ENCODE data around the gene PACS2.
"Not testable (repeated sequence)": the region's sequence is repeated elsewhere in the genome, so short reads cannot be mapped to it uniquely, and the experiment has no call there.

Gene PACS2

DNA sequence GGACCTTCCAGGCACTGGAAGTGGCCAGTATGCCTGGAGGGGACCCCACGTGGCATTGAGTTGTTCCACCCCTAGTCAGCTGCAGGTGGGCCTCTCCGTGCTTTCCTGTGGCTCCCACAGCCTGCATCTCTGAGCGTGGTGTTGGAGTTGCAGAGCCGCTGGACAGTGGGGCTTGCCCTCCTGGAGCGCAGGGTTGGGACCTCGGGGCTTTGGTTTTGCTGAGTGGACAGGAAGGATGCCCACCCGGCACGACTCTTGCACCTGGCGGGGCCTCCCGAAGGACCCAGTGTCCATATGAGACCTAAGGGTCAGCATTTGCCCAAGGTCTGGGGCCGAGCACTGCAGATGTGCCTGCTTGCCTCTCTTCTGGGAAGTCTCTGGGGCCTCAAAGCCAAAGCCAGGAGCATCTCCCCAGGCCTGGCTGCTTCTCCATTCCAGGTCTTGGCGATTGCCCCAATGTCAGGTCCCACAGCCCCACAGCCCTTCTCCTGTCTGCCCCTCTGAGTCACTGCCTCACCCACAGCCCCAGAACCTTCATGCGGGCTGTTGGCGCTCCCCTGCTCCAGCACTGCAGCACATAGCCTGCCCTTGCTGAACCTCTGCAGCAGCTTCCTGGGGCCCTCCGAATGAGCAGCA lies 1.5 kb downstream of the PACS2 start:
- DNase-seq: no peak

DNA sequence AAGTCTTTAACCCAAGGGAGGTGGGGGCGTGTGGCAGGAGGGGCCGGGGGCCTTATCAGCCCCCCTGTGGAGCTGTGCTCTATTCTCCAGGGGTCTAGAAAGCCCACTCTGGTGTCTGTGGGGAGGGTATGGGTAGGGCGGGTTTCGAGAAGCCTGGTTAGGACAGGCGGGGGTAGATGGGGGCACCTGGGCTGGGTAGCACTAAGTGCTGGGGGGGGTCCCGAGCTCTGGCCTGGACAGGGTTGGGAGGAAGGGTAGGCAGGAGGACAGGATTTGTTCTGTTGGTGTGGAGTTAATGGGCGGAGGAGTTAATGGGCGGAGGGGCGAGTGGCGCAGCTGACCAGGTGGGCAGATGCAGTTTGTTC lies 2.0 kb downstream of the PACS2 start:
- no peak for DNase-seq

DNA sequence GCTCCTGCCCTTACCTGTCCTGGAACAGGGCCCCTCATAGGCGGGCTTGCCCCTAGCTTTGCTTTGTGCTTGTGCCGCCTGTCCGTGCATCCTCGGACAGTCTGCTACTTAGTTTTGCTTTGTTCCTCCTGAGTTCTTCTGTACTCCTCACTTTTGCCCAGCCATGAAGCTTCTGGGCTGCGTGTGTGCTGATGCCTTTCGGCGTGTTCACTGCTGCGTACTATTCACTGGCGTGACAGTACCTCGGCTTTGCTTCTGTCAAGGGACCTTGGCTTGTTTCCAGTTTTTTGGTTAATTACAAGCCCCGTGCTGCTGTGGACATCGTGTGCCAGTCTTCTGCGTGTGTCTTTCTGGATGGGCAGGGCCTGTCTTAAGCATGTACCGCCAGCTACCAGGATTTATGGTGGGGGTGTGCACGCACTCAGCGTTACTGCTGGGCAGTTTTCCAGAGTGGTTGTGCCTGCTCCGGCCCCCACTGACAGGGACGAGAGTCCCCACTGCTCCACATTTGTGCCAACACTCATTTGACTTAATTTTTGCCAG lies 2.5 kb downstream of the PACS2 start:
- no peak for DNase-seq

DNA sequence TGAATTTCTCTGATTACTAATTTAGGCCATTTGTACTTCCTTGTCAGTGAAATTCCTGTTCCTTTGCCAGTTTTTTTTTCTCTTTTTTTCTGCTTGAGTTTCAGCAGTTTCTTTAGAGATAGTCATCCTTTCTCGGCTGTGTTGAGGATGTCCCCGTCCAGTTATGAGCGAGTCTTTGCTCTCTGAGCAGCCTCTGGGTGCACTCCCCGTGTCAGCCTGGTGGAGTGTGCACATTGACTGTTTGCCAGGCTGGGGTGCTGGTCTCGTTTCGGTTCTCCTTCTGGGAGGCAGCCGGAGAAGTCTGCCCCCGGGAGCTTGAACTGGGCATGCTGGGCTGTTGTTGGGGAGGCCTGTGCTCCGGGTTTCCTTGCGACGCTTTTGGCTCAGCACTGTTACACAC lies 3.0 kb downstream of the PACS2 start:
- DNase-seq: no peak

DNA sequence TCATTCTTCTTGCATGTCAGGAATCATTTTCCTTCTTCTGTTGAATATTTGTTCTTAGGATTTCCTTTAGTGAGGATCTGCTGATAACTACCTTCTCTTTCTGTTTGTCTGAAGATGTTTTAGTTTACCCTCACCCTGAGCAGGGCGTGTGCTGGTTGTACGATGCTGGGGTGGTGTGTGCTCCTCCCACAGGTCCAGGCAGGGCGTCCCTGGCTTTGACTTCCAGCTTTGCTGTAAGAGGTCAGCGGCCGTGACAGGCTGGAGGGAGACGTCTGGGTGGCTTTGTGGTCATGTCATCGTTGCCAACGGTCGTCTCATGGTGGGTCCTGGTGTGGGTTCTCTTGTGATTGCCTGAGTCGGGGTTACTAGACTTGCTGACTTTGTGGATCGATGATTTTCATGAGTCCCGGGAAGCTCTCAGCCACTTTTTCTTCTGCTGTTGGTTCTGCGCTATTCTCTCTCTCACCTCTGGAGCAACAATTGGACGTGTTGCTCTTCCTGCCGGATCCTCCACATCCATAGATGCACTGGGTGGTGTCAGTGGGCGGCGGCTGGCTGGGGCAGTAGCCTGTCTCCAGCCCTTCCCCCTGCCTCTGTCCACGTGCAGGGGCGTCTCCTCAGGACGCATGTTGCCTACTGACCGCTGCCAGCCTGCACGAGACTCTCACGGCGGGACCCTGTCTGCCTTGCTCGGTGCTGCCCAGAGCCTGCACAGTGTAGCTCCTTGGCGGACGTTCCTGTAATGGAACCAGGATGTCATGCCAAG lies 8.4 kb downstream of the PACS2 start:
- no peak for DNase-seq

DNA sequence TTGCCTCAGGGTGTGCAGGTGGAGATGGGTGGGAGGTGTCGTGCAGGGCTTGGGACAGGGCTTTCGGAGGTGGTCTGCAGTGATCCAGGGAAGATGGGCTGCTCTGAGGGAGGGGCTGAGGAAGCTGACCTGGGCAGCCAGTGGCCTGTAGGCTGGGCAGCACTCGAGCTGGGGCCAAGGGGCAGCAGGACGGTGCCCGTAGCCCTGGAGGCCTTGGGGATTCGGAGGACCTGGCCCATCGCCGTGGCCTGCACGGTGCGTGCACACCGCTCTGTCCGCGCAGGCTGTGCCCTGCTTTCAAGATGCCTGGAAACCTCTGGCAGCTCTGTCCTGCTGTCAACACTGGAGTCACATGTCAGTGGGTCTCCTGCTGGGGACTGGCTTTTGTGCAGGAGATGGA lies 9.1 kb downstream of the PACS2 start:
- DNase-seq: no peak

DNA sequence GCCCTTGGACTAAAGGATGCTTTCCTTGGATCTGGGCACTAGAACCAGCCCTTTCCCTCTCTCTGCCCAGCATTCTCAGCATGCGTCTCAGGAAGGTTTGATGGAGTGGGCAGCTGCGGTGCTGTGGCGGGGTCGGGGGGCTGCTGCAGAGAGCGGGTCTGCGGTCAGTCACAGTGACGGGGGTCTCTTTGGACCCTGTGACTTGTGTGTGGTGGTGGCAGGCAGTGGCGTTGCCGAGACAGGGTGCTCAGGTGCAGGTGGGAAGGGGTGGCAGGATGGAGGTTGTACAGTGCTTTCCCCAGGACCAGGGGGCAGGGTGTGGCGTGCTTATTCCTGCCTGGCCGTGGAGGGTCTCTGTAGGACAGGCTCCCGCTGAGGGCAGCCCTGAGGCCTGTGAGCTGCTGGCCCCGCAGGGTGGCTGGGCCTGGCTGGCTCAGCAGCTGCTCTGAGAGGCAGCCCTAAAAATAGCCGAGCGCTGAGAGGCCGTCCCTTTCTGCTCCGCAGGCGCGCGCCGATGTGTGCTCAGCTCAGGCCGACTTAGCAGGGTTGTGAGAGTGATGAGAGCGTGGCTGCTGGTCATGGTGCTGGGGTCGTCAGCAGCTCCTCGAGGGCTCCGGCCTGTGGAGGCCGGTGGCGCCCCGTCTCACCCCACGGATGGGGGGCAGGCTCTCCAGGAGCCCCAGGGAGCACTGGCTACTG lies 9.7 kb downstream of the PACS2 start:
- DNase-seq: peak; percentile 66

DNA sequence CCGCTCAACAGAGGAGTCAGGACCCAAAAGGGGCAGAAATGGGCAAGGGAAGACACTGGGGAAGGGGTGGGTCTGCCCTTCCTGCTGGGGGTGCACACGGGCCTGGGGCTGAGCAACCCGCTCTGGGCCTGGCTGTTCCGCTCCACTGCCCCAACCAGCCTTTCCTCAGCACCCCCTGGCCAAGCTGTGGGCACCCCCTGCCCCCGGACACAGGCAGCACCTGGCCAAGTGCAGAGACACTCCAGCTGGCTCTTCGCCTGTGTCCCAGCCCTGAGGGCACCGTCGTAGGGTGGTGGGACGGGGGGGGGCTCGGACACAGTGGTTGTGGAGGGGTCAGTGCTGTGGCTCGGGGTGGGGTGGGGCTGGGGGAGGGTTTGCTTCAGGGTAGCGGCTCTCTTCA lies 10.3 kb downstream of the PACS2 start:
- no peak for DNase-seq

DNA sequence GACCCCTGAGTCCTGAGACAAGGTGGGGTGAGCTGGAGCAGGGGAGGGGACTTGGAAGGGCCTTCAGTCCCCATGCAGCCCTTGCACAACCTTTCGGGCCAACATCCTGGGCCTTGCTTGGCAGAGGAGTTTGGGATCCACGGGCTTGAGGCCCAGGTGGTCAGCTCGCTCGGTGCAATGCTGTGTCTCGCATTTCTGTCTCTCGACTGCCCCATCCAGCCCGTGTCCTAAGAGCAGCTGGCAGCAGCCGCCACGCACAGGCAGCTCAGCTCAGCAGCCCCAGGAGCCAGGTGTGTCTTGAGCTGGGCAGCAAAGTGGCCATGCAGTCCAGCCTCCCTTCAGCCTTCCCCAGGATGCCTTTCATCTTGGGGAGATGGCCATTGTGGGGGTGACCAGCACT lies 10.8 kb downstream of the PACS2 start:
- DNase-seq: peak in 1 of 2 experiments; percentile 58

DNA sequence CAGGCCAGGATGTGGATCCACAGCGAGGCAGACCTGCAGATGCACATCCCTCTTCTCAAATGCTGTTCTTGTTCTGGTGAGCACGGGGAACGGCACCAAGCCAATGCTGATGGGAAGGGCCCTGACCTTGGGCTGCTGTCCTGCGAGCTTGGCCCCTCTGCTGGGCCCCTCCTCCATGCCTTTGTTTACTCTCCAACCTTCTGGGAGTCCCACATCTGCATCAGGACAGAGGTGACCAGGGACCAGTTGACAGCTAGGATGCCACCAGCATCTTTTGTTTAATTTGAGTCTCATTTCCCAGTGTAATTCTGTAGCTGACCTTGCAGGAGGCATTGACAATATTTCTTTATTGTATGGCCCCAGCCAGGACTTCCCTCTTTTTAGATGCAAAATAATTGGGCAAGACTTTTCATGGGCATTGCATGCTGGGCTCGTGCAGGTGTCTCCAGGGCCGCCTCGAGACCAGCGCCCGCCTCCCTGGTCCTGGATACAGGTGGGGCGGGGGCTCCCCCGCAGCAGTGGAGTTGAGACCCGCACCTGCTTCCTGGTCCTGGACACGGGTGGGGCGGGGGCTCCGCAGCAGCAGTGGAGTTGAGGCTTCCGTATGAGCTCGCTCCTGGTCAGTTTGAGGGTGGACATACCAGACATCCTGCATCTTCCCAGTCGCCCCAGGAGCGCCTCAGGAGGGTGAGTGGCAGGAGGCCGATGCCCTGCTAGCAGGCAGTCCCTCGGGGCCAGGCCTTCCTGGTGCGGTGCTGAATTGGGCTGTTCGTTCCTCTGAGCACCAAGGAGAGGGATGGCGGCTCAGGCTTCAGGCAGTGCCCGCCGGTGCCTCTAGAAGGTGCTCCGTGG lies 11.4 kb downstream of the PACS2 start:
- no peak for DNase-seq

DNA sequence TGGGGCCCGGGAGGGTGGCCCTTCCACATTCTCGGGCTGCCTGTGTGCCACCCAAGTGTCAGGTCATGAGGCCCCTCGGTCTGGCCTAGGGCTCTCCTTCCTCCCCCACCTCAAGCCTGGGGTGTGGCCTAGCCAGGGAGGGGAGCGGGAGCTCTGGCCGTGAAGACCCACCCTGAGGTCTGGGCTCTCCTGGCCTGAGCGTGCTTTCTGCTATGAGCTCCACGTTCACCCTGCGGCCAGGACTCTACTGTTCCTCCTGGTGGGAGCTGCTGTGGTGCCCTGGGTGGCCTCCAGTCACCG lies 12.0 kb downstream of the PACS2 start:
- no peak for DNase-seq

DNA sequence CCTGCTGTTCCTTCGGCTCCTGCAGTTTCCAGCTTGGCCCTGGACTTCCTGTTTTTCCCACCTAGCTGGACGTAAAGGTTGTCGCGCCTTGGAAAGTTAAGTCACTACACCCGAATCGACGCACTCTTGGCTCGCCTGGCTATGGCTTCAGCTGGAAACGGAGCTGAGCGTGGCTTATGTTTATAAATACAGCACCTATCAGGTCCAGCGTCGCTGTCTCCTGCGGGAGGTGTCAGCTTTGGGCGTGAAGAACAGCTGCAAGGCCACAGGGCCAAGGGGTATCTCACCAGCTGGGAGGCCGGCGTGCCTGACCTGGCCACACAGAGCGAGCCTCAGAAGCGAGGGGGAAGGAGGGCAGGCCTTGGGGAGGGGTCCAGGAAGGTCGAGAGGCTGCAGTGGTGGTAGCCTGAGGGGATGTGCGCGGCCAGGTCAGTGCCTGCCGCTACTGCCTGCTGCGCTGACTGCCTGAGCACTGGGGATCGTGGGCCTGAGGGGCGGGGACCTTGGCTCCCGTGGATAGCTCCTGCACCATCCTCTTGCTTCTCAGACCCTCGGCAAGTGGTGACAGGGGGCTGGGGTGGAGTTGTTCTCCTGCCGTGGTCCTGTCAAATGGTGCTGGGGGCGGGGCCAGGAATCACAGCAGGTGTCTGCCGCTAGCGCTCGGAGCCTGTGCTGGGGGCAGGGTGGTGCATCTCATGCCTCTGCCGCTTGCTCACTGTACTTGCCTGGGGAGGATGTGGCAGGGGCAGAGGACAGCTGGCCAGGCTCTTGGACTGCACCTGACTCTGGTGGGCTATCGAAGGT lies 12.5 kb downstream of the PACS2 start:
- DNase-seq: no peak

DNA sequence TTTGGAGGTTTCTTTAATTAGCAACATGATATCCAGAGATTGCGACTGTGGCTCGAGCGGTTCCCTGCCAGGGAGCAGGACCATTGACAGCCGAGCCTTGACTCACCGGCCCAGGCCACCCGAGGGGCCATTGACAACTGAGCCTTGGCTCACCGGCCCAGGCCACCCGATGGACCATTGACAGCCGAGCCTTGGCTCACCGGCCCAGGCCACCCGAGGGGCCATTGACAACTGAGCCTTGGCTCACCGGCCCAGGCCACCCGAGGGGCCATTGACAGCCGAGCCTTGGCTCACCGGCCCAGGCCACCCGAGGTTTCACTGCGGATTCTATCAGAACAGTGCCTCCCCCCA lies 13.1 kb downstream of the PACS2 start:
- DNase-seq: not testable (repeated sequence)

DNA sequence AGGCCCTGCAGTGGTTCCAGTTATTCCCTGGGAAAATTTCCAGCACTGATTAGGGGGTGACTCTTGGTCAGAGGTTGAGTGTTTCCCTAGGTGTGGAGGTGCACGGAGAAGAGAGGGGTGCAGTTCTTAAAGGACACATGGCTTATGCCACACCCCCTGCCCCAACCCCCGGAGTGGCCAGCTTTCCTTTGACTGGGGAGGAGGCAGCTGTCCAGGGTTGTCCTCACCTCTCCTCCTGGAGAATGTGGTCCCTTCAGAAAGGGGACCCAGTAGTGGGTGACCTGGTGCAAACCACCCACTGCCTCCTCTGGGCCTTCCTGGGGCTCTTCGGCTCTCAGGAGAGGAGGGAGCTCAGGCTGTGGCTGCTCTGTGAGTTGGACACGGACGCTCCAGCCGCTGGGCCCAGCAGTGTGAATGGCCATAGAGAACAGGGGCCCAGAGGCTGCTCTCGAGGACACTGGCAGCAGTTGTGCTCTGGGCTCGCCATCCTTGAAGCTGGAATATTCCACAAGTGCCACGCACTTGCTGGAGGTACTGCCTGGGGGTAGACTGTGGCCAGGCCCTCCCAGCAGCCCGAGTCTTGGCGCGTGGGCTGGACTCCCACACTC lies 13.6 kb downstream of the PACS2 start:
- DNase-seq: no peak

DNA sequence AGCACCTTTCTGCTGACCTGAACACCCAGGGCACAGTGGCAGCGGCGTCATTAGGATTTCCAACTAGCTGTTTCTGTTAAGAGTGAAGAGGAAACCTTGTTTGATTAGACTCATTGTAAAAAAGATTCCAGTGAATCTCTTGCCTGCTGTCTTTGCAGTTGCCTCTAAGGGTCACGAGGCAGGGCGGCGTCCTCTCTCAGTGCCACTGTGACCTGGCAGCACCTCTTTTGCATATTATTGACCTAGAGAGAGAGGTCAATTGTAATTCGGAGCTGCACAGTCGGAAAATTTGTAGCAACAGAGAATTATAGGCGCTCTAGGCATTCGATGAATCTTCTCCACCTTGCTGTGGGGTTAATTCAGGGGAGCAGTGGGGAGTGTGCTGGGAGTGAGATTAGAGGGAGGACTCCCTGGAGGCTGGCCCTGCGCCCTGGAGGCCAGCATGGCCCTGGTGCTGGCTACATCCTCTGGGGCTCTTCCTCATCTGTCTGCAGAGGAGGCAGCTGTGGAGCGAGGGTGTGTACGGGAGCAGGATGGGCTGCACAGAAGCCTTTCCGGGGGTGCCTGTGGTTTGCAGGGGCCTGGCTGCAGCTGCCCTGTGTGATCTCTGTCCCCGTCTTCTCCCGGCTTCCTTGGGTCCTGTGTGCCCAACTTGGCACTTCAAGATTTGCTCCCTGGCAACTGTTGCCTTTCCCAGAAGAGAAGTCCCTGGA lies 14.3 kb downstream of the PACS2 start:
- DNase-seq: no peak

DNA sequence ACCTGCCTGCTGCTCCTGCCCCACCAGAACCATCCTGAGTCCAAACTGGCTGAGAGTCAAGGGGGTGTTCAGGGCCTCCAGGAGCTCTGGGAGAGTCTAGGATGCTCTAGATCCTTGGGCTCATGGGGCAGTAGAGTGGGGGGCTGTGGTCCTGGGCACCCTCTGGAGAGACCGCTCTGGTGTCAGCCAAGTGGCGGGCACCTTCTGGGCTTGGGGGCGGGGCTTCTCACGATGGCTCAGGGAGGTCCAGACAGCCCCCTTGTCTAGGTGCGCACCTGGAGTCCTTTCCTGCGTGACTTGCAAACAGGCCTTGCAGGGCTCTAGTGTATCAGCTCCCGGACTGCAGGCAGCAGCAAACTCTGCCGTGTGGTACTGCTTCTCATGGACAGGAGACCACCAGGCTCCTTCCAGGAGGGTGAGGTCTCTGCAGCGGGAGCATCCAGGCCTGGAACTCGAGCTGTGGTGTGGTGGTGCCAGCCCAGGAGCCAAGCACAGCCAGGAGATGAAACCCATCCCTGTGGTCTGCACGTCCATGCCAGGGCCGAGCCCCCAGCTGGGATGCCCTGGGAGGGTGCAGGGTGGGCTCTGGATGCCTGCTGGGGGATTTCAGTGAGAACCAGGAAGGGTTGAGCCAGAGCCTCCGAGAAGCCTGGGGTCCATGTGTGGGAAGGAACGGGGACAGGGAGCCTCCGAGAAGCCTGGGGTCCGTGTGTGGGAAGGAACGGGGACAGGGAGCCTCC lies 15.0 kb downstream of the PACS2 start:
- DNase-seq: no peak

DNA sequence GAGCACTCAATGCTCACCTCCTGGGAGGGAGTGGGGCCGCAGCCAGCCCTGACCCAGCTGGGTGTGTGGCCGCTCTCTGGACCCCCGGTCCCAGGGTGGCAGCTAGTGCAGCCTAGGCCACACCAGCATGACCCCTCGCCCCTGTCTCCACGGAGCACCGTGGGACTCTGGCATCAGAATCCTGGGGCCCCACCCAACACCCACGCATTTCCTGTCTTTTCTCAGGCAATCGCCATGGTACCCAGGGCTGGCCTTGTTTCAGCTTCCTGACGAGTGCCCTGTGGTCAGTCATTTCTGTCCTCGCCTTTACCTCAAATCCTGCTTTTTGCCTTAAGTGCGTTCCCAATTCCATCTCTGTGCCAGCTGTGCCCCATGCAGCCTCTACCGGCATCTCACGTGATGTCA lies 15.9 kb downstream of the PACS2 start:
- no peak for DNase-seq

DNA sequence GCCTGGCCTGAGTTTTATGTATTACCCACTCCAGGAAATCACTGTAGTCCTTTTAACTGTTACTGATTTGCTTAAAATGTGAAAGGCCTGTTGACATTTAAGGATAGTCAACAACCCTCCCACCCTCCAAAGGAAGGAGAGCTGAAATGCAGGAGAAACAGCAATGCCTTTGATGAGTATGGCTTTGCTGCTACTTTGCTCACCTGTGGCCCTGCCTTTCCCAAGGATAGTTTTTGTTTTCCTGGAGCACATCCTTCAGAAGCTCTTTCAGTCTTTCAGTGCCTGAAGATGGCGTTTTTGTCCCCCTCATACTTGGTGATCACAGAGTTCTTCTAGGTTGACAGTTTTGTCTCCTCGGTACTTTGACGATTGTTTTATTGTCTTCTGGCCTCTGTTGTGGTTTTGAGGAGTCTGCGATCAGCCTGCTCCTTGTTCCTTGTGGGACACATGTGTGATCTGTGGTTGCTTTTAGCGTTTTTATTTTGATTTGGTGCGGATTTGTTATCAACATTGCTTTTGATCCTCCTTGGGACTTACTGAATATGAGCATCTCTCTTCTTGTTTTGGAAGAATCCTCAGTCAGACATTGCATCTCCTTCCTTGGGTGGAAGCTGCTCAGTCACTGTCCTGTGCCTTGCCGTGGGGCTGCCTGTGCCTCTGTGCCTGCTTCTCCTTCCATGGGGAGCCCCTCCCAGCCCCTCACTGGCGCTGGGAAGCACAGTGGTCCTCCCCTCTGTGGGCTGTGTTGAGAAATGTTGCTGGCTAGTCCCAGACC lies 17.2 kb downstream of the PACS2 start:
- DNase-seq: no peak

DNA sequence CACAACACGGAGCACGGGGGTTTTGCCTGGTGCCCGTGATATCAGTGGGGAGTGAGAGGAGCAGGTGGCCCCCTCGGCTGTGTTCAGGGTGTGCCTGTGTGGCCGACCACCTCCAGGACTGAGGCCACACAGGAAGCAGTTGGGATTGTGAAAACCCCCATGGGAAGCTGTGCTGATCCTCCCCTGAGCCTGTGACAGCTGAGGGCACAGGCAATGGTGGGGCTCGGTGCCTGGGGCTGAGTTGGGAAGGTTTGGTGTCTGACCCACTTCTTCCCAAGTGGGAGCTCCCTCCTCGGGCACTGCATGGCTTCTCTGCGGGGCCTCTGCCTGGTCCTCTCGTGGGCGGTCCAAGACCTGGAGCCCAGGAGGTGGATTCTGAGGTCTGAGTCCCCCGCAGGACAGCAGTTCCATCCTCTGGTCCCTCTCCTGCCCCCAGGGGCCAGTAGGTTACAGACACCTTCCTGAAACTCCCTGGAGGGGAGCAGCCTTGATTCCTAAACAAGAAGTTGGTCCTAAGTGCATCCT lies 17.9 kb downstream of the PACS2 start:
- DNase-seq: no peak
